H9 (cell line): ENCODE measurements around the gene ELF1. TPM values are rescaled to one million over a fixed set of nuclear protein-coding genes. Genes with fewer than 3 reads are reported as not detected.
A peak's percentile ranks its signal among the peaks of the same experiment; 100 is the strongest.

Experiments
- DNase-seq: peaks from one replicate; pipeline ENCODE4 v3.0.0-alpha.2; 2017
- H2AFZ ChIP-seq: one replicate; pipeline ENCODE4 v1.6.1; 2013; ENCODE audit warnings: mild to moderate bottlenecking, low read length, control low read depth, moderate library complexity
- H2AK5ac ChIP-seq: 2 replicates; pipeline ENCODE4 v1.6.1; 2013; ENCODE audit warnings: low read length, control low read depth, mixed read lengths; ENCODE audit not compliant: insufficient read length
- H2BK120ac ChIP-seq: one replicate; pipeline ENCODE4 v1.6.1; 2013; ENCODE audit warnings: low read depth, mild to moderate bottlenecking, low read length, control low read depth, inconsistent platforms; ENCODE audit not compliant: poor library complexity, severe bottlenecking
- H2BK12ac ChIP-seq: 2 replicates; pipeline ENCODE4 v1.6.1; 2013; ENCODE audit warnings: low read length, control low read depth, mixed read lengths, low read depth; ENCODE audit not compliant: insufficient read length
- H2BK15ac ChIP-seq: 2 replicates; pipeline ENCODE4 v1.6.1; 2013; ENCODE audit warnings: low read depth, low read length, control low read depth
- H2BK20ac ChIP-seq: one replicate; pipeline ENCODE4 v1.6.1; 2013; ENCODE audit warnings: low read depth, mild to moderate bottlenecking, low read length, control low read depth, inconsistent platforms; ENCODE audit not compliant: poor library complexity, severe bottlenecking
- H2BK5ac ChIP-seq: 2 replicates; pipeline ENCODE4 v1.6.1; 2013; ENCODE audit warnings: low read length, control low read depth, mixed read lengths; ENCODE audit not compliant: insufficient read length
- H3K14ac ChIP-seq: 2 replicates; pipeline ENCODE4 v1.6.1; 2013; ENCODE audit warnings: low read length, control low read depth; ENCODE audit not compliant: insufficient read depth
- H3K18ac ChIP-seq: 2 replicates; pipeline ENCODE4 v1.6.1; 2013; ENCODE audit warnings: low read depth, mild to moderate bottlenecking, mixed read lengths, low read length, control low read depth; ENCODE audit not compliant: insufficient read length
- H3K23ac ChIP-seq: 2 replicates; pipeline ENCODE4 v1.6.1; 2013; ENCODE audit warnings: low read length, control low read depth, mixed read lengths, low read depth; ENCODE audit not compliant: insufficient read length
- H3K23me2 ChIP-seq: 2 replicates; pipeline ENCODE4 v1.6.1; 2013; ENCODE audit warnings: low read depth, mild to moderate bottlenecking, mixed read lengths, low read length, control low read depth; ENCODE audit not compliant: insufficient read length, poor library complexity, severe bottlenecking
- H3K27ac ChIP-seq: 2 replicates; pipeline ENCODE4 v1.5.1; 2013; ENCODE audit warnings: low read length, control low read depth, mixed read lengths, low read depth; ENCODE audit not compliant: insufficient read length
- H3K27me3 ChIP-seq: 2 replicates; pipeline ENCODE4 v1.6.1; 2013; ENCODE audit warnings: low read length, control low read depth, inconsistent platforms; ENCODE audit not compliant: insufficient read depth
- H3K4ac ChIP-seq: 2 replicates; pipeline ENCODE4 v1.6.1; 2013; ENCODE audit warnings: low read depth, mild to moderate bottlenecking, control low read depth, inconsistent platforms, low read length, moderate library complexity
- H3K4me1 ChIP-seq: 2 replicates; pipeline ENCODE4 v1.6.1; 2013; ENCODE audit warnings: low read length, control low read depth, inconsistent platforms; ENCODE audit not compliant: insufficient read depth
- H3K4me2 ChIP-seq: 2 replicates; pipeline ENCODE4 v1.6.1; 2013; ENCODE audit warnings: low read length, control low read depth, mixed read lengths; ENCODE audit not compliant: insufficient read length, insufficient read depth
- H3K56ac ChIP-seq: 2 replicates; pipeline ENCODE4 v1.6.1; 2013; ENCODE audit warnings: low read depth, mild to moderate bottlenecking, mixed read lengths, low read length, control low read depth; ENCODE audit not compliant: insufficient read length
- H3K79me1 ChIP-seq: 2 replicates; pipeline ENCODE4 v1.6.1; 2013; ENCODE audit warnings: low read depth, mild to moderate bottlenecking, moderate library complexity, low read length, control low read depth, inconsistent platforms; ENCODE audit not compliant: insufficient read depth, poor library complexity, severe bottlenecking
- H3K79me2 ChIP-seq: 2 replicates; pipeline ENCODE4 v1.6.1; 2013; ENCODE audit warnings: low read length, control low read depth, inconsistent platforms; ENCODE audit not compliant: insufficient read depth
- H3K9ac ChIP-seq: 2 replicates; pipeline ENCODE4 v1.6.1; 2013; ENCODE audit warnings: low read length, control low read depth, mixed read lengths; ENCODE audit not compliant: insufficient read length; ENCODE audit errors: extremely low read depth
- H3K9me3 ChIP-seq: one replicate; pipeline ENCODE4 v1.6.1; 2013; ENCODE audit warnings: low read depth, low read length, inconsistent platforms; ENCODE audit not compliant: control insufficient read depth
- H3T11ph ChIP-seq: one replicate; pipeline ENCODE4 v1.6.1; 2013; ENCODE audit warnings: mild to moderate bottlenecking, low read length, control low read depth, inconsistent platforms
- H4K20me1 ChIP-seq: one replicate; pipeline ENCODE4 v1.6.1; 2013; ENCODE audit not compliant: control insufficient read depth, insufficient read length, insufficient read depth
- H4K5ac ChIP-seq: 2 replicates; pipeline ENCODE4 v1.6.1; 2013; ENCODE audit warnings: low read depth, mild to moderate bottlenecking, mixed read lengths, low read length, control low read depth; ENCODE audit not compliant: insufficient read length
- H4K8ac ChIP-seq: replicated peaks from 2 replicates; pipeline ENCODE4 v1.6.1; 2013; ENCODE audit warnings: low read length, control low read depth, mixed read lengths, low read depth; ENCODE audit not compliant: insufficient read length
- H4K91ac ChIP-seq: 2 replicates; pipeline ENCODE4 v1.6.1; 2013; ENCODE audit warnings: low read depth, mild to moderate bottlenecking, moderate library complexity, mixed read lengths, low read length, control low read depth; ENCODE audit not compliant: insufficient read length
- H3K27ac Mint-ChIP-seq, 3 experiments: 2 replicates in 2 of 3; 3 replicates in 1 of 3; pipeline ENCODE4 v1.8.0; 2020 to 2021; ENCODE audit warnings: mixed read lengths in 3 of 3, mild to moderate bottlenecking in 1 of 3, moderate library complexity in 1 of 3
- H3K27me3 Mint-ChIP-seq: 2 replicates; pipeline ENCODE4 v1.8.0; 2021; ENCODE audit warnings: low read depth, mild to moderate bottlenecking, moderate library complexity, mixed read lengths
- H3K36me3 Mint-ChIP-seq, 3 experiments: 2 replicates in 2 of 3; 3 replicates in 1 of 3; pipeline ENCODE4 v1.8.0; 2020 to 2021; ENCODE audit warnings: low read depth in 3 of 3, mixed read lengths in 3 of 3; ENCODE audit not compliant: insufficient read depth in 1 of 3
- H3K4me1 Mint-ChIP-seq, 2 experiments: 2 replicates each; pipeline ENCODE4 v1.8.0; 2020; ENCODE audit warnings: mixed read lengths in 2 of 2
- H3K4me3 Mint-ChIP-seq, 2 experiments: 2 replicates in 1 of 2; 3 replicates in 1 of 2; pipeline ENCODE4 v1.8.0; 2020 to 2021; ENCODE audit warnings: mild to moderate bottlenecking in 2 of 2, mixed read lengths in 2 of 2, moderate library complexity in 1 of 2
- H3K9me3 Mint-ChIP-seq, 2 experiments: 2 replicates in 1 of 2; 3 replicates in 1 of 2; pipeline ENCODE4 v1.8.0; 2020; ENCODE audit warnings: mild to moderate bottlenecking in 2 of 2, mixed read lengths in 2 of 2, moderate library complexity in 1 of 2
- total RNA-seq: library from RNA; stranded (reverse); gene quantifications from 2 replicates; pipeline ENCODE4 v1.2.1, GENCODE V29; 2021
- TF ChIP-seq, protein P1 (sequence below): fragments of 200-600 bp; sonication (generic); conservative IDR thresholded peaks from 3 replicates; pipeline ENCODE4 v1.8.0; 2021; ENCODE audit warnings: antibody characterized with exemption, mild to moderate bottlenecking

Gene ELF1
- total RNA-seq, 1 experiment from 2014 or later: 15.5 TPM

DNA sequence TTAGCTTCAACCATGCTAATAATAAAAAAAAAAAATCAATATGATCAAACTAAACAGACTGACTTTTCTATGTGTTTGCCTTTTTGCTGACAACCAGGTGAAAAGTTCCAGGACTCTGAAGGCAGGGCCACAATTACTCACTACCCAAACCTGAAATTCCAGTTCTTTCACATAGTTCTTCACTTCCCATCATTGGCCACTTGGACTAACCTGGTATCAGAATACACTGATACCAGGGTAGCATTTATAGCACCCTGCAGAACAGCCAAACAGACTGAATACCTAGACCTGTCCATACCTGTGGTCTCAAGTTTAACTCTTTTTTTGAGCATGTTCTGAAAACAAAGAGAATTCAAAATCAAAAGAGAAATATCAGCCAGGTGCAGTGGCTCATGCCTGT, 25.1 kb downstream of the ELF1 start:
- Histone ChIP-seq H3K27ac (no peak overlapping the region), H3K14ac (no peak overlapping the region), H4K20me1 (no peaks in the 10 kb centered on the region), H3T11ph (no peak overlapping the region), H3K4me1 (no peaks in the 10 kb centered on the region), H2BK120ac (no peak overlapping the region), H3K27me3 (no peaks in the 10 kb centered on the region), H2BK15ac (no peak overlapping the region), H3K23me2 (no peaks in the 10 kb centered on the region), H4K5ac (no peak overlapping the region), H3K79me1 (no peaks in the 10 kb centered on the region), H2BK5ac (no peak overlapping the region), H3K9ac (no peak overlapping the region), H2AFZ (no peak overlapping the region), H3K56ac (no peak overlapping the region), H3K23ac (no peak overlapping the region), H3K79me2 (no peaks in the 10 kb centered on the region), H2BK12ac (no peak overlapping the region), H3K4ac (no peak overlapping the region), H3K4me2 (no peak overlapping the region), H2BK20ac (no peak overlapping the region), H3K9me3 (no peaks in the 10 kb centered on the region), H4K91ac (no peak overlapping the region), H2AK5ac (no peak overlapping the region), H4K8ac (no peak overlapping the region), H3K18ac (no peak overlapping the region)
- TF ChIP-seq, protein P1, sequence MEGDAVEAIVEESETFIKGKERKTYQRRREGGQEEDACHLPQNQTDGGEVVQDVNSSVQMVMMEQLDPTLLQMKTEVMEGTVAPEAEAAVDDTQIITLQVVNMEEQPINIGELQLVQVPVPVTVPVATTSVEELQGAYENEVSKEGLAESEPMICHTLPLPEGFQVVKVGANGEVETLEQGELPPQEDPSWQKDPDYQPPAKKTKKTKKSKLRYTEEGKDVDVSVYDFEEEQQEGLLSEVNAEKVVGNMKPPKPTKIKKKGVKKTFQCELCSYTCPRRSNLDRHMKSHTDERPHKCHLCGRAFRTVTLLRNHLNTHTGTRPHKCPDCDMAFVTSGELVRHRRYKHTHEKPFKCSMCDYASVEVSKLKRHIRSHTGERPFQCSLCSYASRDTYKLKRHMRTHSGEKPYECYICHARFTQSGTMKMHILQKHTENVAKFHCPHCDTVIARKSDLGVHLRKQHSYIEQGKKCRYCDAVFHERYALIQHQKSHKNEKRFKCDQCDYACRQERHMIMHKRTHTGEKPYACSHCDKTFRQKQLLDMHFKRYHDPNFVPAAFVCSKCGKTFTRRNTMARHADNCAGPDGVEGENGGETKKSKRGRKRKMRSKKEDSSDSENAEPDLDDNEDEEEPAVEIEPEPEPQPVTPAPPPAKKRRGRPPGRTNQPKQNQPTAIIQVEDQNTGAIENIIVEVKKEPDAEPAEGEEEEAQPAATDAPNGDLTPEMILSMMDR: peak; percentile 36; the same call in 2 of the 3 replicates
- Mint-ChIP-seq H3K27me3 (no peaks in the 10 kb centered on the region), H3K27ac (peak overlapping the region in 2 of 3 experiments; percentile 8 to 27; a peak in 1 of 7 replicates), H3K4me1 (peaks cover 19 to 22% of the 10 kb centered on the region in 2 experiments), H3K36me3 (peaks cover 0 to 9% (median 3%) of the 10 kb centered on the region in 3 experiments; a peak in 3 of 7 replicates), H3K9me3 (peaks cover 0 to 7% of the 10 kb centered on the region in 2 experiments; a peak in 1 of 5 replicates), H3K4me3 (no peak overlapping the region)
- peak; percentile 32 for DNase-seq
